ENCODE data around the gene MON2.

GRCh38 chr12:62519043-62519442 is 52.4 kb downstream of the MON2 start:
- TF ChIP-seq POLR2A (IDR thresholded peaks at IDR 0.05) (no peak), CTCF (IDR thresholded peaks at IDR 0.05) (no peak)
